GM10266 (cell line): ENCODE results near the gene DSCAML1.

Experiments used
- DNase-seq: peaks from one replicate; pipeline ENCODE4 v3.0.0; 2012; ENCODE audit errors: extremely low spot score
- CTCF ChIP-seq: IDR thresholded peaks from 2 replicates; pipeline ENCODE4 v1.5.1; 2012; ENCODE audit warnings: mild to moderate bottlenecking, low read depth; ENCODE audit not compliant: control insufficient read depth, insufficient read depth; ENCODE audit errors: missing control alignments

Gene DSCAML1

GRCh38 chr11:117572129-117572528 lies 224.9 kb downstream of the DSCAML1 start:
- TF ChIP-seq CTCF: no peak
- no peak for DNase-seq

- no peak for DNase-seq
- no peak for TF ChIP-seq CTCF
Measured at GRCh38 chr11:117570701-117571100, 226.3 kb downstream of the DSCAML1 start.

- no peak for TF ChIP-seq CTCF
- DNase-seq: no peak
Measured at GRCh38 chr11:117569911-117570310, 227.1 kb downstream of the DSCAML1 start.

GRCh38 chr11:117565709-117566108 lies 231.3 kb downstream of the DSCAML1 start:
- no peak for TF ChIP-seq CTCF
- DNase-seq: no peak

GRCh38 chr11:117564321-117564720 lies 232.7 kb downstream of the DSCAML1 start:
- no peak for DNase-seq
- no peak for TF ChIP-seq CTCF

- TF ChIP-seq CTCF: no peak
Measured at GRCh38 chr11:117563556-117563955, 233.5 kb downstream of the DSCAML1 start.

GRCh38 chr11:117562136-117562535 lies 234.9 kb downstream of the DSCAML1 start:
- DNase-seq: no peak
- TF ChIP-seq CTCF: no peak

More at GRCh38 chr11:117563556-117563955, 233.5 kb downstream of the DSCAML1 start:
- no peak for DNase-seq
